GM18526 (cell line): Measurements from ENCODE around the gene CENPB.
A peak's percentile ranks its signal among the peaks of the same experiment; 100 is the strongest.

Experiments used
- POLR2A ChIP-seq: IDR thresholded peaks from 3 replicates; pipeline ENCODE4 v1.6.1; 2011; ENCODE audit not compliant: insufficient read length; ENCODE audit errors: extremely low read depth

The CENPB gene

GRCh38 chr20:3798373-3798768 lies 11.8 kb upstream of the CENPB start:
- no peak for TF ChIP-seq POLR2A

GRCh38 chr20:3797592-3798372 lies 11.2 kb upstream of the CENPB start:
- peak; percentile 8 for TF ChIP-seq POLR2A

DNA sequence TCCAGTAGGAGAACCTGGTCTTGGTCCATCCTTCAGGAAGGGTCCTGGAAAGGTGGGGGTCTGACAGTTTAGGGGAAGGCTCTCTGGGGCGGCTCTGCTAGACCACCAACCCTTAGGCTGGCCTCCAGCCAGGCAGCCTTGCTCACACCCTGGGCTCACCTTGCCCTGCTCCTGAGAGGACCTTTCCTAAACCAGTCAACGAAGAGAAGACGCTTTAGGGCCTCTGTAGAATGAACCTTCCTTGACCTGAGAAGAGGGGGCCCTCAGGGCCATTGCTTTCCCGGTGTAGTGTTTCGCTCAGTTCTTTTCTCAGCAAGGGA lies 10.6 kb upstream of the CENPB start:
- TF ChIP-seq POLR2A = no peak

DNA sequence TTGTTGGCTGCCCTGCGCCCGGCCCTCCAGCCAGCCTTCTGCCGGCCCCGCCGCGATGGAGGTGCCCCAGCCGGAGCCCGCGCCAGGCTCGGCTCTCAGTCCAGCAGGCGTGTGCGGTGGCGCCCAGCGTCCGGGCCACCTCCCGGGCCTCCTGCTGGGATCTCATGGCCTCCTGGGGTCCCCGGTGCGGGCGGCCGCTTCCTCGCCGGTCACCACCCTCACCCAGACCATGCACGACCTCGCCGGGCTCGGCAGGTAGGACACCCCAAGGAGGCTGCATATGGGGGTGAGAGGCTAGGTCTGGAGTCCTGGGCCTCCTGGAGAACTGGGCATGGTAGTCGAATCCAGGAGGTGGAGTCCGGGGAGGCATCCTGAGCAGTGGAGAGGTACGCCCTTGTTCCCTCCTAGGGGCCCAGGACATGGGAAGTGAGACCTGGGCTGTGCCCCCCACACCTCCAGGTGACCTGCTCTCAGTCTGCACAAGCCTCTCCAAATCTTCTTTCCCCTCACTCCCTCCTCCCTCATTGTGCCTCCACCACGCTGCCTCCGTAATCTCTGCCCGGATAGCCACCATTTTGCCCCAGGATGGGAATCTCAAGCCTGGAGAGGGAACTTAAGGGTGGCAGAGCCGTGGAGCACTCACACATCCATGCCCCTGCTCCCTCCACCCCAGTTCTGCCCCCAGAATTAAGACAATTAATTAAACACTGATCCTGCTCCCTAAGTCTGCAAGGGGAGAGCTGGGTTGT lies 10.1 kb upstream of the CENPB start:
- no peak for TF ChIP-seq POLR2A

DNA sequence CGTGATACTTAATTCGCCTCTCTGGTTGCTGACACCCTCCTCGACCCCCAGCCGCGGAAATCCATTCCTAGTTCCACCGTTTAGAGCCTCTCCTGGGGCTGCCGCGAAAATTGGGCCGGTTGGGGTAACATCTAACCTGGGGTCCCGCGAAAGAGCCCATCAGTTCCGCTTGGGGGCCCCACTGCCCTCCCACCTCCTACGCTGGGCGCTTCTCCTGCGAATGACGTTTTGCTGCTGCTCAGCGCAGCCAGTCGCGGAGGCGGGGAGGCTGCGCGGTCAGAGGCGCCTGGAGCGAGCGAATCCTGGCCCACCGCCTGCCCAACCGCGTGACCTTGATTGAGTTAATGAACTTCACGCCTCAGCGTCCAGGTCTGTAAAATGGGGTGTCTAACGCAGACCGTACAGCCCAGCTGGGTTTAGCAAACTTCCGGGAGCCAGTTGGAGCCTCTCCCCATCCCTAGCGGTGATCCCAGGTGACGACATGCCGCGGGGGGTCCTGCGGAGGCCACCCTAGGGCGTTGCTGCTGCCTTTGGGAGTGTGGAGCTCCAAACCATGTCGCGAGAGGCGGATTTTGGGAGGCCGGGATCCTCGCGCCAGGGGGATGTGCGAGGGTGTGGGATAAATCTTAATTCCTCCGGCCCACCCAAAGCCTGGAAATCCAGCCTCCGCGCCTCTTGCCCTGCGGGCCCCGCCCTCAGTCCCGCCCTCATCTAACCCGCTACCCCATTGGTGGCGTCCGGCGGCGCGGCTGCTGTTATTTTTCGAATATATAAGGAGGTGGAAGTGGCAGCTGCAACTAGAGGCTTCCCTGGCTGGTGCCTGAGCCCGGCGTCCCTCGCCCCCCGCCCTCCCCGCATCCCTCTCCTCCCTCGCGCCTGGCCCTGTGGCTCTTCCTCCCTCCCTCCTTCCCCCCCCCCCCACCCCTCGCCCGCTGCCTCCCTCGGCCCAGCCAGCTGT lies 9.2 kb upstream of the CENPB start, which contains the start of gene CDC25B:
Gene CDC25B, plus strand, starts transcription at position 800 of the 958 bp plus-strand sequence. CDS start 222 bp downstream, outside the sequence.
- TF ChIP-seq POLR2A = peak; percentile 76

DNA sequence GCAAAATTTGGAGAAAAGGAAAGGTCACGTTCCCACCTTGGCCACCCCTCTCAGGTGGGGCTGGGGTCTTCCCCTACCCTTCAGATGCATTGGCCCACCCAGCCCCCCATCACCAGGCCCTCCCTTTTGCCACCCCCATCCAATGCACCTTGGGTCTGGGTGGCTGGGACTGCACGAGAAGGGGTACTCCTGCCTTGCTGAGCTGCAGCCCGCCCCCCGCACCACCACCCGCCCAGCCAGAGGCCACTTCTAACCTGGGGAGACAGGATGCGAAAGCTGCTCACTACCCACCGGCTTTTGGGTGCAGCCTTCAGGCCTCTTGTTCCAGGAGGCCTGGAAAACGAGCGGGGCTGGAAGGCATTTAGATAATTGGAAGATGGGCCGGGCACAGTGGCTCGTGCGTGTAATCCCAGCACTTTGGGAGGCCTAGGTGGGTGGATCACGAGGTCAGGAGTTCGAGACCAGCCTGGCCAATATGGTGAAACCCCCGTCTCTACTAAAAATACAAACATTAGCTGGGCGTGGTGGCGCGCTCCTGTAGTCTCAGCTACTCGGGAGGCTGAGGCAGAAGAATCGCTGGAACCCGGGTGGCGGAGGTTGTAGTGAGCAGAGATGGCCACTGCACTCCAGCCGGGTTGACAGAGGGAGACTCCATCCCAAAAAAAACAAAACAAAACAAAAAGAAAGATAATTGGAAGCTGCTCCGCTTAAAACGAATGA lies 8.3 kb upstream of the CENPB start:
- no peak for TF ChIP-seq POLR2A

- no peak for TF ChIP-seq POLR2A
These were observed 2.2 kb upstream of the CENPB start for GRCh38 chr20:3788685-3789155.

DNA sequence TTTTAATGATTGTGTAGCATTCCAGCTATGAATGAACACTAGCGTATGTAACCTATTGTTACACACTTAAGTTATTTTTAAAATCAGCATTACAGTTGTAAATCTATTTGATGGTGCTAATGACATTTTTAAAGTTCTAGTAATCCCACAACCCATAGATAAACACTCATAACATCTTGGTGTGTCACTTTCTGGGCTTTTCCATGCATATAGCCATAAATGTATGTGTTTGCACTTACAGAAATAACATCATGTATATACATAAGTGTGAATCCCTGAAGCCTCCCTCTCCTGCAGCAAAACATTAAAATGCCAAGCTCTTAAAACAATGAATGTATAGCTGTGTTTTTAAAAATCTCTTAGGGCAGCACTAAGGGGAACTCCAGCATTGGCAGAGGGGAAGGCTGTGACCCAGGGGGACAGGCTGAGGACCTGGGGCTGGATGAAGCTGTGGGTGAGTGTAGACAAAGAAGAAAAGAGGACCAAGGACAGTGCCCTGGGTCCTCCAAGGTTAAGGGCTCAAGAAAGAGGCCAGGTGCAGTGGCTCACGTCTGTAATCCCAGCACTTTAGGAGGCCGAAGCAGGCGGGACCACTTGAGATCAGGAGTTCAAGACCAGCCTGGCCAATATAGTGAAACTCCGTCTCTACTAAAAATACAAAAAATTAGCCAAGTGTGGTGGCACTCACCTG lies 929 bp upstream of the CENPB start:
- no peak for TF ChIP-seq POLR2A

GRCh38 chr20:3786126-3786484 lies 435 bp downstream of the CENPB start:
- no peak for TF ChIP-seq POLR2A

- no peak for TF ChIP-seq POLR2A
These were observed 1.1 kb downstream of the CENPB start for GRCh38 chr20:3785240-3786125.

- TF ChIP-seq POLR2A = no peak
These were observed 1.7 kb downstream of the CENPB start for GRCh38 chr20:3784863-3785239.

DNA sequence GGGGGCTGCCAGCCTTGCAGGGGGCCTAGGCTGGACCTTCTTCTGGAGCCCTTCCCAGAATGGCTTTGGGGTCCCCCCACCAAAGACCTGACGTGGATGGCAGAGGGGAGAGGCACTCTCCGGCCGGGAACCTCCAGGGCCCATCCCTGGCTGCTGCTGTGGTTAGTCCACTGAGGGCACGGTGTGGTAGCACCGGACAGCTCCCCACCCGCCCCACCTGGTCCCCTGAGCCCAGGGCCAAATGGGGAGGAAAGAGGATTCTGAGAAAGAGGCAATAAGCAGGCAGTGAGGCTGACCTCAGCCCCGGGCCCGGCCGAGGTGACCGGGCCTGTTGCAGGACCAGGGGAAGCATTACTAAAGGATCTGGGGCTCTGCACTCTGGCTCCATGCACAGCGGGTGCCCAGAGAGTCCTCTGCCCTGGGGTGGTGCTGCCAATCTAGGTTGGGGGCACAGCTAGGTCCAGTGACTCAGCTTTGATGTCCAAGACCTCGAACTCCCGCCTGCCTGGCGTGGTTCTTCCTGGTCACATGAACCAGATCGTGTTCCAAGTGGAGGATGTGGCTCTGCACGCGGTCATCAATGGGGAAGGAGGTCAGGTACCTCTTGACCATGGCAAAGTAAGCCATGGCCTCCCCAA lies 2.2 kb downstream of the CENPB start:
- TF ChIP-seq POLR2A = no peak
